IMR-90 (cell line): Measurements from ENCODE around the gene GMPPB. TPM values are rescaled to one million over a fixed set of nuclear protein-coding genes. Genes with fewer than 3 reads are reported as not detected.

Experiments
- ATAC-seq: fragments of 200-7000 bp; cut with Tn5 transposase; 2 replicates; pipeline ENCODE4 v1.9.1; 2020; ENCODE audit warnings: low read depth, mild to moderate bottlenecking, moderate library complexity
- BruUV-seq: library from RNA; stranded (reverse); fragments of 400-500 nt; replicated peaks from 2 replicates; lab custom pipeline; 2021; lab: Mats Ljungman, UMichigan
- CTCF ChIA-PET: fragments of 300-600 bp; formaldehyde crosslinking; extraction: SDS; loops from one replicate; lab custom pipeline; 2021; ENCODE audit warnings: antibody characterized with exemption; lab: Yijun Ruan, JAX
- POLR2A ChIA-PET: fragments of 300-600 bp; sonication (Branson Sonifier 250); formaldehyde crosslinking; loops from one replicate; lab custom pipeline; 2022; ENCODE audit warnings: antibody characterized with exemption; ENCODE audit not compliant: unreplicated experiment; lab: Charles Lee
- DNase-seq: peaks from one replicate; pipeline ENCODE4 v3.0.0; 2013
- H2AFZ ChIP-seq: replicated peaks from 2 replicates; pipeline ENCODE3; 2013; ENCODE audit warnings: low read length, mild to moderate bottlenecking; ENCODE audit not compliant: poor library complexity
- H2AK5ac ChIP-seq: 2 replicates; pipeline ENCODE4 v1.6.1; 2013; ENCODE audit warnings: low read depth, low read length, inconsistent platforms
- H2AK9ac ChIP-seq: replicated peaks from 2 replicates; pipeline ENCODE3; 2013; ENCODE audit warnings: mild to moderate bottlenecking, low read depth, low read length, moderate library complexity; ENCODE audit not compliant: poor library complexity
- H2BK120ac ChIP-seq: 2 replicates; pipeline ENCODE4 v1.6.1; 2013; ENCODE audit warnings: low read depth, low read length, inconsistent platforms
- H2BK15ac ChIP-seq: 3 replicates; pipeline ENCODE4 v1.6.1; 2013; ENCODE audit warnings: low read depth, low read length, inconsistent platforms
- H2BK20ac ChIP-seq: 2 replicates; pipeline ENCODE4 v1.6.1; 2013; ENCODE audit warnings: low read depth, mild to moderate bottlenecking, inconsistent platforms, low read length, moderate library complexity
- H2BK5ac ChIP-seq: 2 replicates; pipeline ENCODE4 v1.6.1; 2013; ENCODE audit warnings: mild to moderate bottlenecking, low read depth, low read length, inconsistent platforms; ENCODE audit not compliant: poor library complexity, severe bottlenecking
- H3K14ac ChIP-seq: replicated peaks from 2 replicates; pipeline ENCODE4 v1.6.1; 2013; ENCODE audit warnings: low read depth, low read length, inconsistent platforms
- H3K18ac ChIP-seq: 2 replicates; pipeline ENCODE4 v1.6.1; 2013; ENCODE audit warnings: low read depth, low read length, control low read depth
- H3K23ac ChIP-seq: 2 replicates; pipeline ENCODE4 v1.6.1; 2013; ENCODE audit warnings: low read depth, low read length, inconsistent platforms
- H3K27ac ChIP-seq: 2 replicates; pipeline ENCODE4 v1.5.1; 2013; ENCODE audit warnings: mild to moderate bottlenecking, control low read depth, low read length; ENCODE audit not compliant: insufficient read depth
- H3K27me3 ChIP-seq: 2 replicates; pipeline ENCODE4 v1.6.1; 2013; ENCODE audit warnings: low read length; ENCODE audit not compliant: control insufficient read depth, insufficient read depth
- H3K36me3 ChIP-seq: 2 replicates; pipeline ENCODE4 v1.6.1; 2013; ENCODE audit warnings: low read length, mixed read lengths; ENCODE audit not compliant: control insufficient read depth, insufficient read depth
- H3K4ac ChIP-seq: 2 replicates; pipeline ENCODE4 v1.6.1; 2013; ENCODE audit warnings: low read depth, low read length, inconsistent platforms
- H3K4me1 ChIP-seq: 2 replicates; pipeline ENCODE4 v1.6.1; 2013; ENCODE audit warnings: low read length, mixed read lengths; ENCODE audit not compliant: control insufficient read depth, insufficient read depth
- H3K4me2 ChIP-seq: 2 replicates; pipeline ENCODE4 v1.6.1; 2013; ENCODE audit warnings: low read depth, mild to moderate bottlenecking, control low read depth, low read length, moderate library complexity
- H3K4me3 ChIP-seq: 2 replicates; pipeline ENCODE4 v1.5.1; 2013; ENCODE audit warnings: low read depth, mild to moderate bottlenecking, control low read depth, low read length, moderate library complexity; ENCODE audit not compliant: insufficient read depth
- H3K56ac ChIP-seq: 2 replicates; pipeline ENCODE4 v1.6.1; 2013; ENCODE audit warnings: low read length, inconsistent platforms; ENCODE audit not compliant: insufficient read depth; ENCODE audit errors: extremely low read depth
- H3K79me1 ChIP-seq, 2 experiments: 2 replicates each; pipeline ENCODE4 v1.6.1; 2013; ENCODE audit warnings: low read length in 2 of 2, inconsistent platforms in 1 of 2, low read depth in 1 of 2
- H3K9ac ChIP-seq: 2 replicates; pipeline ENCODE4 v1.6.1; 2013; ENCODE audit warnings: low read depth, low read length, control low read depth
- H3K9me1 ChIP-seq: 2 replicates; pipeline ENCODE4 v1.6.1; 2013; ENCODE audit warnings: low read length, inconsistent platforms; ENCODE audit not compliant: insufficient read depth
- H3K9me3 ChIP-seq: 2 replicates; pipeline ENCODE4 v1.6.1; 2013; ENCODE audit warnings: low read length; ENCODE audit not compliant: control insufficient read depth, insufficient read depth
- H4K20me1 ChIP-seq: 2 replicates; pipeline ENCODE4 v1.6.1; 2013; ENCODE audit warnings: low read length, inconsistent platforms; ENCODE audit not compliant: insufficient read depth
- H4K5ac ChIP-seq: 2 replicates; pipeline ENCODE4 v1.6.1; 2013; ENCODE audit warnings: mild to moderate bottlenecking, low read depth, low read length, control low read depth
- H4K8ac ChIP-seq, 2 experiments: 2 replicates each; pipeline ENCODE4 v1.6.1; 2013; ENCODE audit warnings: low read depth in 2 of 2, low read length in 2 of 2, control low read depth in 1 of 2, inconsistent platforms in 1 of 2
- H4K91ac ChIP-seq: 2 replicates; pipeline ENCODE4 v1.6.1; 2013; ENCODE audit warnings: low read depth, low read length, inconsistent platforms; ENCODE audit not compliant: insufficient read depth
- BHLHE40 ChIP-seq: fragments of 150-350 bp; IDR thresholded peaks from 2 replicates; pipeline ENCODE4 v1.6.1; 2016; ENCODE audit warnings: mild to moderate bottlenecking, low read depth, low read length
- CEBPB ChIP-seq: IDR thresholded peaks from 2 replicates; pipeline ENCODE4 v1.6.1; 2012; ENCODE audit warnings: low read depth, low read length, improper control_type of control experiment
- CTCF ChIP-seq: conservative IDR thresholded peaks from 2 replicates; pipeline ENCODE4 v1.5.1; 2012; ENCODE audit warnings: mild to moderate bottlenecking, low read depth, low read length, improper control_type of control experiment
- POLR2A ChIP-seq: IDR thresholded peaks from 2 replicates; pipeline ENCODE4 v1.6.1; 2012; ENCODE audit warnings: mild to moderate bottlenecking, low read depth, low read length
- RCOR1 ChIP-seq: IDR thresholded peaks from 2 replicates; pipeline ENCODE4 v1.6.1; 2012; ENCODE audit warnings: mild to moderate bottlenecking, low read length, improper control_type of control experiment; ENCODE audit not compliant: insufficient replicate concordance
- SMC3 ChIP-seq: fragments of 150-350 bp; IDR thresholded peaks from 2 replicates; pipeline ENCODE4 v1.6.1; 2016; ENCODE audit warnings: low read depth, mild to moderate bottlenecking, antibody characterized with exemption, low read length, moderate library complexity
- USF2 ChIP-seq: fragments of 150-350 bp; IDR thresholded peaks from 2 replicates; pipeline ENCODE4 v1.6.1; 2017; ENCODE audit warnings: mild to moderate bottlenecking, antibody characterized with exemption, low read length, low read depth
- WGBS, 2 experiments: methylation state at CpG; one replicate each; pipeline versions ENCODE4 v1.1.5 to v1.1.7; 2013; ENCODE audit warnings: missing lambda C conversion rate in 2 of 2; ENCODE audit not compliant: insufficient read length in 1 of 2; ENCODE audit errors: extremely low coverage in 2 of 2; 5-methylcytosine and 5-hydroxymethylcytosine counted together
- dilution Hi-C: fragments of 300-500 bp; cut with HindIII; formaldehyde crosslinking; loops from one replicate; pipeline ENCODE4 v1.14.3; 2018; ENCODE audit warnings: low sequenced_read_pairs; ENCODE audit not compliant: unreplicated experiment
- in situ Hi-C: fragments of 300-500 bp; cut with MboI; formaldehyde crosslinking; loops from 3 replicates; pipeline ENCODE4 v1.14.3; 2019; ENCODE audit warnings: low sequenced_read_pairs, inconsistent platforms, mixed read lengths
- intact Hi-C: fragments of 100-400 bp; cut with micrococcal nuclease; formaldehyde crosslinking; loops from 2 replicates; pipeline ENCODE4 v1.10.0; 2022
- polyA plus RNA-seq, 3 experiments: library from polyadenylated mRNA; depleted of rRNA; stranded (reverse); fragments of >200 nt; gene quantifications; 2 replicates each; pipeline ENCODE4 v1.2.3, GENCODE V29; 2012; ENCODE audit warnings: low replicate concordance in 1 of 3
- total RNA-seq: library from RNA; depleted of rRNA; stranded (reverse); fragments of >200 nt; gene quantifications from 2 replicates; pipeline ENCODE4 v1.2.3, GENCODE V29; 2012
- TF ChIP-seq, protein P1 (sequence below): fragments of 150-350 bp; IDR thresholded peaks from 2 replicates; pipeline ENCODE4 v1.6.1; 2016; ENCODE audit warnings: low read depth, mild to moderate bottlenecking, low read length, moderate library complexity, borderline replicate concordance

Gene GMPPB
- total and polyA plus RNA-seq, 2 of the 4 experiments (the other 2 are of a cell fraction), result 27.9 to 37.3 TPM

- Histone ChIP-seq H4K91ac (peak overlapping the region; percentile 73), H4K5ac (peak overlapping the region; percentile 47), H4K8ac (peak overlapping the region; percentile 96 to 97), H3K18ac (no peak overlapping the region; the same call in 1 of the 2 replicates), H3K36me3 (peaks cover 25% of the 10 kb centered on the region), H3K4me1 (peaks cover 12% of the 10 kb centered on the region), H2BK5ac (peak overlapping the region; percentile 80), H2AK9ac (peak overlapping the region; percentile 99), H3K14ac (peak overlapping the region; percentile 92), H3K4me2 (peak overlapping the region; percentile 76), H3K4ac (peak overlapping the region; percentile 88), H3K9me3 (no peaks in the 10 kb centered on the region), H3K9me1 (peaks cover 17% of the 10 kb centered on the region), H3K56ac (0 out of 2 replicates have a peak overlapping the region, but pooled peaks have one; percentile 10), H4K20me1 (peaks cover 10% of the 10 kb centered on the region; the same call in 1 of the 2 replicates), H3K23ac (peak overlapping the region; percentile 75), H2AFZ (peak overlapping the region; percentile 99), H3K79me1 (peaks cover 24 to 47% of the 10 kb centered on the region in 2 experiments), H3K27me3 (no peaks in the 10 kb centered on the region), H3K9ac (peak overlapping the region; percentile 24), H2BK15ac (peak overlapping the region; percentile 32; the same call in 1 of the 3 replicates), H2BK20ac (no peak overlapping the region), H3K4me3 (peak overlapping the region; percentile 86), H2BK120ac (peak overlapping the region; percentile 41; the same call in 1 of the 2 replicates), H2AK5ac (peak overlapping the region; percentile 98), H3K27ac (peak overlapping the region; percentile 90)
- DNase-seq (no peak), ATAC-seq (no peak)
- in situ Hi-C loops, result no loop called here
- 15% methylated on average over 7 of the region's 17 CpGs; no CpG with 5 or more reads in 1 of the 2 experiments for WGBS, 2 experiments
- dilution Hi-C loops, result no loop called here
- intact Hi-C loops, result loop anchor here (5.0 kb wide), 1 partner anchor 261 kb away; the partner anchor contains the start of genes RHOA and TCTA
- no peak for TF ChIP-seq CEBPB
- TF ChIP-seq, protein P1, sequence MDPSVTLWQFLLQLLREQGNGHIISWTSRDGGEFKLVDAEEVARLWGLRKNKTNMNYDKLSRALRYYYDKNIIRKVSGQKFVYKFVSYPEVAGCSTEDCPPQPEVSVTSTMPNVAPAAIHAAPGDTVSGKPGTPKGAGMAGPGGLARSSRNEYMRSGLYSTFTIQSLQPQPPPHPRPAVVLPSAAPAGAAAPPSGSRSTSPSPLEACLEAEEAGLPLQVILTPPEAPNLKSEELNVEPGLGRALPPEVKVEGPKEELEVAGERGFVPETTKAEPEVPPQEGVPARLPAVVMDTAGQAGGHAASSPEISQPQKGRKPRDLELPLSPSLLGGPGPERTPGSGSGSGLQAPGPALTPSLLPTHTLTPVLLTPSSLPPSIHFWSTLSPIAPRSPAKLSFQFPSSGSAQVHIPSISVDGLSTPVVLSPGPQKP, result no peak
- 0 out of 2 replicates have a peak, but pooled peaks have one; percentile 3 for TF ChIP-seq USF2
- TF ChIP-seq RCOR1, result no peak
- TF ChIP-seq CTCF, result no peak
- no peak for TF ChIP-seq POLR2A
- no peak for TF ChIP-seq BHLHE40
- no peak for TF ChIP-seq SMC3
- ChIA-PET CTCF (interaction anchor here (0.8 kb wide), 1 partner anchor 134 kb away, joined by 7 read pairs; no protein-coding TSS in a partner anchor), POLR2A (no interaction called here)
- BruUV-seq, result no TSS peak
Measured at GRCh38 chr3:49673121-49673714, 50.5 kb downstream of the GMPPB start.
